Measurements from ENCODE around the gene RGL4.

The RGL4 gene

DNA sequence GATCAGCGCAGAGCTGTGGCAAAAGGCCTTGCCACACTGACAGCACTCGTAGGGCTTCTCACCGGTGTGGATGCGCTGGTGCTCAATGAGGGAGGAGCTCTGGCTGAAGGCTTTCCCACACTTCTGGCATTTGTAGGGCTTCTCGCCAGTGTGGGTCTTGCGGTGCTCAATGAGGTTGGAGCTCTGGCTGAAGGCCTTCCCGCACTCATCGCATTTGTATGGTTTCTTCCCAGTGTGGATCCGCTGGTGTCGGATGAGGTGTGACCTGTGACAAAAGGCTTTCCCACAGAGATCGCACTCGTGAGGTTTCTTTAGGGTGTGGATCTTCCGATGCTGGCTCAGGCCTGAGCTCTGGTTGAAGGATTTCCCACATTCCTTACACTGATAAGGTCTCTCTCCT is 53.2 kb downstream of the RGL4 start:
- H3K14ac ChIP-seq (ENCODE audit: low read length): no peak overlapping the region
- no CpG with 5 or more reads among the region's 13 CpGs for WGBS, 2 donors (ENCODE audit: extremely low coverage in 2 of 2, insufficient read length in 2 of 2, insufficient replicate concordance in 1 of 2)
- H3K36me3 ChIP-seq (replicated peaks in 1 of 2; ENCODE audit: control insufficient read depth in 2 of 2, insufficient read depth in 2 of 2, low read length in 2 of 2): peaks cover 27 to 48% of the 10 kb centered on the region in 2 donors
- no peak overlapping the region for H3K4me3 ChIP-seq (ENCODE audit: low read length in 2 of 2)
- no peak overlapping the region for H3K18ac ChIP-seq (ENCODE audit: low read length)
- H2BK120ac ChIP-seq (ENCODE audit: low read depth, low read length): no peak overlapping the region
- H2BK15ac ChIP-seq (ENCODE audit: low read length): no peak overlapping the region
- no peak for DNase-seq (ENCODE audit: low spot score)
- no peak overlapping the region for H3K23ac ChIP-seq (ENCODE audit: low read depth, low read length, poor library complexity)
- H3K4me1 ChIP-seq (ENCODE audit: control insufficient read depth in 2 of 2, insufficient read depth in 1 of 2, low read depth in 1 of 2, low read length in 2 of 2): no peaks in the 10 kb centered on the region
- H3K9ac ChIP-seq (ENCODE audit: low read depth, low read length, poor library complexity): no peak overlapping the region
- no peak overlapping the region for H2BK5ac ChIP-seq (ENCODE audit: low read length)
- no peaks in the 10 kb centered on the region for H3K27me3 ChIP-seq (ENCODE audit: control insufficient read depth in 3 of 3, insufficient read depth in 3 of 3, low read depth in 1 of 3, low read length in 3 of 3)
- no peak overlapping the region for H2AFZ ChIP-seq (ENCODE audit: low read length)
- peaks cover 2% of the 10 kb centered on the region for H3K79me1 ChIP-seq (ENCODE audit: low read depth, low read length)
- no peak overlapping the region for H4K91ac ChIP-seq (ENCODE audit: low read depth, low read length, poor library complexity)
- no peak overlapping the region for H2BK12ac ChIP-seq (ENCODE audit: low read length)
- H3K4me2 ChIP-seq (ENCODE audit: insufficient read depth, low read length, poor library complexity, severe bottlenecking): no peak overlapping the region
- no peak overlapping the region for H2AK5ac ChIP-seq (ENCODE audit: low read depth, low read length)
- no peak overlapping the region for H3K4ac ChIP-seq (ENCODE audit: low read length)
- no peak overlapping the region for H3K27ac ChIP-seq (replicated peaks; ENCODE audit: low read length)
- no peak overlapping the region for H4K8ac ChIP-seq (ENCODE audit: low read depth, low read length)
- no peaks in the 10 kb centered on the region for H3K9me3 ChIP-seq (replicated peaks in 1 of 2; ENCODE audit: control insufficient read depth in 2 of 2, insufficient read depth in 1 of 2, low read depth in 1 of 2, low read length in 2 of 2)

DNA sequence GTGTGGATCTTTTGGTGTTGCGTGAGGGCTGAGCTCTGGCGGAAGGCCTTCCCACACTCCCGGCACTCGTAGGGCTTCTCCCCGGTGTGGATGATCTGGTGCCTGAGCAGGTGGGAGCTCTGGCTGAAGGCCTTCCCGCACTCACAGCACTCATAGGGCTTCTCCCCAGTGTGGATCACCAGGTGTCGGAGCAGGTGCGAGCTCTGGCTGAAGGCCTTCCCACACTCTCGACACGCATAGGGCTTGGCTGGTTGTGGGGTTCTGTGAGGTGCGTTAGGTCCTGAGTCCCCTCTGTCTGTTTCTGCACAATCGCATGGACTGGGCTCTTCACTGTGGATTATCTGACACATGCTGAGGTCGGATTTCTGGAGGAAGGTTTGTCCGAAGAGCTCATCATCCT is 53.7 kb downstream of the RGL4 start:
- peaks cover 2% of the 10 kb centered on the region for H3K79me1 ChIP-seq (ENCODE audit: low read depth, low read length)
- H2BK120ac ChIP-seq (ENCODE audit: low read depth, low read length): no peak overlapping the region
- H2AFZ ChIP-seq (ENCODE audit: low read length): no peak overlapping the region
- H3K36me3 ChIP-seq (replicated peaks in 1 of 2; ENCODE audit: control insufficient read depth in 2 of 2, insufficient read depth in 2 of 2, low read length in 2 of 2): peaks cover 27 to 48% of the 10 kb centered on the region in 2 donors
- H3K27ac ChIP-seq (replicated peaks; ENCODE audit: low read length): no peak overlapping the region
- H2AK5ac ChIP-seq (ENCODE audit: low read depth, low read length): no peak overlapping the region
- no peak overlapping the region for H3K4me2 ChIP-seq (ENCODE audit: insufficient read depth, low read length, poor library complexity, severe bottlenecking)
- H3K14ac ChIP-seq (ENCODE audit: low read length): no peak overlapping the region
- H3K9me3 ChIP-seq (replicated peaks in 1 of 2; ENCODE audit: control insufficient read depth in 2 of 2, insufficient read depth in 1 of 2, low read depth in 1 of 2, low read length in 2 of 2): no peaks in the 10 kb centered on the region
- no peak overlapping the region for H3K18ac ChIP-seq (ENCODE audit: low read length)
- DNase-seq (ENCODE audit: low spot score): no peak
- no peak overlapping the region for H3K23ac ChIP-seq (ENCODE audit: low read depth, low read length, poor library complexity)
- no peak overlapping the region for H2BK15ac ChIP-seq (ENCODE audit: low read length)
- H3K4me1 ChIP-seq (ENCODE audit: control insufficient read depth in 2 of 2, insufficient read depth in 1 of 2, low read depth in 1 of 2, low read length in 2 of 2): no peaks in the 10 kb centered on the region
- no peak overlapping the region for H3K4me3 ChIP-seq (ENCODE audit: low read length in 2 of 2)
- H2BK12ac ChIP-seq (ENCODE audit: low read length): no peak overlapping the region
- no peak overlapping the region for H2BK5ac ChIP-seq (ENCODE audit: low read length)
- no peak overlapping the region for H4K8ac ChIP-seq (ENCODE audit: low read depth, low read length)
- no peak overlapping the region for H3K9ac ChIP-seq (ENCODE audit: low read depth, low read length, poor library complexity)
- no peaks in the 10 kb centered on the region for H3K27me3 ChIP-seq (ENCODE audit: control insufficient read depth in 3 of 3, insufficient read depth in 3 of 3, low read depth in 1 of 3, low read length in 3 of 3)
- H4K91ac ChIP-seq (ENCODE audit: low read depth, low read length, poor library complexity): no peak overlapping the region
- WGBS, 2 donors (ENCODE audit: extremely low coverage in 2 of 2, insufficient read length in 2 of 2, insufficient replicate concordance in 1 of 2): no CpG with 5 or more reads among the region's 14 CpGs
- H3K4ac ChIP-seq (ENCODE audit: low read length): no peak overlapping the region

DNA sequence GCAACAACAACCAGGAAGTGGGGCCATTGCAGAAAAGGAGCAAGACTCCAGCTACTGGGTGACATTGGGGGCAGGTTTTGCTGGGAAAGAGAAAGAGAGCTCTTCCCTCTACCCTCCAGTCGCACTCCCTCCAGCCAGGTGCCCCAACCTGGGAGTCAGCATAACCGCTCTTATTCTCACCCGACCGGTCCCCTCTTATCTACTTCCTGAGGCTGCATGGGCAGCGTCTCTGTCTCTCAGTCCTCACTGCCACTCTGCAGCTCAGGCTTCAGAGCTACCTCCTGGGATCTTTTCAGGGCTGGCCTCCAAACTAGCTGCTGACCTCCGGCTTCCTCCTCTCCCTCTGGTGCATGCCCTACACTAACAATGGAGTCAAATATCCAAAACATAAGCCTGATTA is 55.0 kb downstream of the RGL4 start:
- Histone ChIP-seq H3K9me3 (replicated peaks in 1 of 2; ENCODE audit: control insufficient read depth in 2 of 2, insufficient read depth in 1 of 2, low read depth in 1 of 2, low read length in 2 of 2) (no peaks in the 10 kb centered on the region), H3K79me1 (ENCODE audit: low read depth, low read length) (peaks cover 4% of the 10 kb centered on the region), H2BK120ac (ENCODE audit: low read depth, low read length) (no peak overlapping the region), H3K4ac (ENCODE audit: low read length) (no peak overlapping the region), H3K9ac (ENCODE audit: low read depth, low read length, poor library complexity) (no peak overlapping the region), H3K4me1 (ENCODE audit: control insufficient read depth in 2 of 2, insufficient read depth in 1 of 2, low read depth in 1 of 2, low read length in 2 of 2) (peaks cover 4 to 5% of the 10 kb centered on the region in 2 donors), H3K18ac (ENCODE audit: low read length) (no peak overlapping the region), H3K36me3 (replicated peaks in 1 of 2; ENCODE audit: control insufficient read depth in 2 of 2, insufficient read depth in 2 of 2, low read length in 2 of 2) (peaks cover 27 to 47% of the 10 kb centered on the region in 2 donors), H3K4me2 (ENCODE audit: insufficient read depth, low read length, poor library complexity, severe bottlenecking) (no peak overlapping the region), H4K8ac (ENCODE audit: low read depth, low read length) (no peak overlapping the region), H3K27me3 (ENCODE audit: control insufficient read depth in 3 of 3, insufficient read depth in 3 of 3, low read depth in 1 of 3, low read length in 3 of 3) (peaks cover 0 to 4% (median 0%) of the 10 kb centered on the region in 3 experiments), H2BK15ac (ENCODE audit: low read length) (no peak overlapping the region), H3K27ac (replicated peaks; ENCODE audit: low read length) (no peak overlapping the region), H2AFZ (ENCODE audit: low read length) (no peak overlapping the region), H4K91ac (ENCODE audit: low read depth, low read length, poor library complexity) (no peak overlapping the region), H2AK5ac (ENCODE audit: low read depth, low read length) (no peak overlapping the region), H2BK5ac (ENCODE audit: low read length) (no peak overlapping the region), H3K4me3 (ENCODE audit: low read length in 2 of 2) (no peak overlapping the region), H3K14ac (ENCODE audit: low read length) (no peak overlapping the region), H3K23ac (ENCODE audit: low read depth, low read length, poor library complexity) (no peak overlapping the region), H2BK12ac (ENCODE audit: low read length) (no peak overlapping the region)
- no peak for DNase-seq (ENCODE audit: low spot score)
- WGBS, 2 donors (ENCODE audit: extremely low coverage in 2 of 2, insufficient read length in 2 of 2, insufficient replicate concordance in 1 of 2): no CpG with 5 or more reads among the region's 6 CpGs
